Measurements from ENCODE around the gene JADE3.

Gene JADE3

DNA sequence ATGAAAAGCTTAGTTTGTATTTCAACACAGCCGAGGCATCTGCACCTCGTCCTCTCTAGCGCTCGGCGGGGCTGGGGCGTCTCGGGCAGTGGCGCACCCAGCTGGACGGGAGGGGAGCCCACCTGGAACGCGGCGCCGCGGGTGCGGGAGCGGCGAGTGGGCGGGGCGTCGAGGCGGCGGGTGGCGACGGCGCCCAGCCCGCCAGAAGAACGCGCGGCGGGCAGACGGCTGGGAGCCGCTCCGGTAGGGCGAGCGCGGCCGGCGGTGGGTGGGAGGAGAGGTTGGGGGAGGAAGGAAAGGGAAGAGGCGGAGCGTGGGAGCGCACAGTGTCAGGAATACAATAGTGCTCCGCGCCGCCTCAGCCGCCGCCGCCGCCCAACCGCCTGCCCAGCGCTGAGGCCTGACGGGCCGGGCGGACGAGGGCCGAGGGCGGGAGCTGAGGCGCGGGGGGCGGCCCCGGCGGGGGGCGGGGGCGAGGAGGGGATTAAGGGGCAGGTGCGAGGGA, at the start of gene JADE3:
JADE3 (plus strand) TSS at position 324 of the 505 bp plus-strand sequence. CDS start 72,474 bp downstream, outside the sequence.
- Histone ChIP-seq H2AFZ (ENCODE audit: low read length) (peak within 1 kb of the TSS; percentile 61; the same call in 1 of the 2 replicates), H3K4me1 (ENCODE audit: low read length) (no peaks in the 10 kb centered on the region), H3K27ac (ENCODE audit: low read length) (no peak within 1 kb of the TSS), H4K20me1 (ENCODE audit: insufficient read depth, low read length) (no peaks in the 10 kb centered on the region), H3K79me2 (ENCODE audit: low read length) (peaks cover 9% of the 10 kb centered on the region), H3K4me3 (ENCODE audit: low read length) (peak within 1 kb of the TSS; percentile 68), H3K9me3 (replicated peaks; ENCODE audit: insufficient read depth, low read length) (no peaks in the 10 kb centered on the region), H3K36me3 (replicated peaks; ENCODE audit: insufficient read depth, low read length) (no peaks in the 10 kb centered on the region), H3K4me2 (ENCODE audit: low read depth, low read length) (peak within 1 kb of the TSS; percentile 84; the same call in 1 of the 2 replicates), H3K9me2 (replicated peaks; ENCODE audit: insufficient read depth, low read length) (no peaks in the 10 kb centered on the region), H3K9ac (ENCODE audit: low read length) (peak within 1 kb of the TSS; percentile 39; the same call in 1 of the 2 replicates), H3K27me3 (replicated peaks; ENCODE audit: insufficient read depth, low read length) (no peaks in the 10 kb centered on the region), H3F3A (ENCODE audit: insufficient read depth, low read length) (0 out of 2 replicates have a peak, but pooled peaks cover 3% of the 10 kb centered on the region)
- DNase-seq, result peak; percentile 56
- TF ChIP-seq, protein P1, sequence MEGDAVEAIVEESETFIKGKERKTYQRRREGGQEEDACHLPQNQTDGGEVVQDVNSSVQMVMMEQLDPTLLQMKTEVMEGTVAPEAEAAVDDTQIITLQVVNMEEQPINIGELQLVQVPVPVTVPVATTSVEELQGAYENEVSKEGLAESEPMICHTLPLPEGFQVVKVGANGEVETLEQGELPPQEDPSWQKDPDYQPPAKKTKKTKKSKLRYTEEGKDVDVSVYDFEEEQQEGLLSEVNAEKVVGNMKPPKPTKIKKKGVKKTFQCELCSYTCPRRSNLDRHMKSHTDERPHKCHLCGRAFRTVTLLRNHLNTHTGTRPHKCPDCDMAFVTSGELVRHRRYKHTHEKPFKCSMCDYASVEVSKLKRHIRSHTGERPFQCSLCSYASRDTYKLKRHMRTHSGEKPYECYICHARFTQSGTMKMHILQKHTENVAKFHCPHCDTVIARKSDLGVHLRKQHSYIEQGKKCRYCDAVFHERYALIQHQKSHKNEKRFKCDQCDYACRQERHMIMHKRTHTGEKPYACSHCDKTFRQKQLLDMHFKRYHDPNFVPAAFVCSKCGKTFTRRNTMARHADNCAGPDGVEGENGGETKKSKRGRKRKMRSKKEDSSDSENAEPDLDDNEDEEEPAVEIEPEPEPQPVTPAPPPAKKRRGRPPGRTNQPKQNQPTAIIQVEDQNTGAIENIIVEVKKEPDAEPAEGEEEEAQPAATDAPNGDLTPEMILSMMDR (IDR thresholded peaks at IDR 0.05; ENCODE audit: low read length), result no peak
- TF ChIP-seq EZH2 (optimal IDR thresholded peaks at IDR 0.05; ENCODE audit: low read depth, low read length) (no peak), EZH2phosphoT487 (IDR thresholded peaks at IDR 0.05; ENCODE audit: low read length) (no peak)

DNA sequence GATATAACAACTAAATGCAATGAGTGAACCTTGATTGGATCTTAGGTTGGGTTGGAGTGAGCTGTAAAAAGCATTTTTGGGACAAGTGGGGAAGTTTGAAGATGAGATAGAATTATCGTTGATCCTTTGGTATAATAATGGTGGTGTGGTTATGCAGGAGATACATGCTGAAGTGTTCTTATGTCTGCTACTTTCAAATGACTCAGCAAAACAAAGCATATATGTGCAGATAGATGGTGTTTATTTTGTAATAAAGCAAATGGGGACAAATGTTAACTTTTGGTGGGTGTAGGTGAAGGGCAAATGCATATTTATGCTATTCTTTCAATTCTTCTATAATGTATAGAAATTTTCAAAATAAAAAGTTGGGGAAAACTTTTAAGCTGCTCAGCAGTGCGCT, 49.1 kb upstream of the JADE3 start:
- H3K36me3 ChIP-seq (replicated peaks; ENCODE audit: insufficient read depth, low read length), result no peaks in the 10 kb centered on the region
- no peak overlapping the region for H2AFZ ChIP-seq (ENCODE audit: low read length)
- no peak overlapping the region for H3K27ac ChIP-seq (ENCODE audit: low read length)
- TF ChIP-seq EZH2phosphoT487 (IDR thresholded peaks at IDR 0.05; ENCODE audit: low read length), result no peak
- TF ChIP-seq, protein P1 (IDR thresholded peaks at IDR 0.05; ENCODE audit: low read length), result no peak
- no peak for TF ChIP-seq EZH2 (optimal IDR thresholded peaks at IDR 0.05; ENCODE audit: low read depth, low read length)
- no peak overlapping the region for H3K4me3 ChIP-seq (ENCODE audit: low read length)
- no peak overlapping the region for H3K4me2 ChIP-seq (ENCODE audit: low read depth, low read length)
- no peaks in the 10 kb centered on the region for H3K9me2 ChIP-seq (replicated peaks; ENCODE audit: insufficient read depth, low read length)
- no peaks in the 10 kb centered on the region for H3K79me2 ChIP-seq (ENCODE audit: low read length)
- H3K9me3 ChIP-seq (replicated peaks; ENCODE audit: insufficient read depth, low read length), result no peaks in the 10 kb centered on the region
- DNase-seq, result no peak
- no peak overlapping the region for H3K9ac ChIP-seq (ENCODE audit: low read length)
- H3K27me3 ChIP-seq (replicated peaks; ENCODE audit: insufficient read depth, low read length), result no peaks in the 10 kb centered on the region
- H4K20me1 ChIP-seq (ENCODE audit: insufficient read depth, low read length), result no peaks in the 10 kb centered on the region
- no peaks in the 10 kb centered on the region for H3F3A ChIP-seq (ENCODE audit: insufficient read depth, low read length)
- H3K4me1 ChIP-seq (ENCODE audit: low read length), result no peaks in the 10 kb centered on the region

DNA sequence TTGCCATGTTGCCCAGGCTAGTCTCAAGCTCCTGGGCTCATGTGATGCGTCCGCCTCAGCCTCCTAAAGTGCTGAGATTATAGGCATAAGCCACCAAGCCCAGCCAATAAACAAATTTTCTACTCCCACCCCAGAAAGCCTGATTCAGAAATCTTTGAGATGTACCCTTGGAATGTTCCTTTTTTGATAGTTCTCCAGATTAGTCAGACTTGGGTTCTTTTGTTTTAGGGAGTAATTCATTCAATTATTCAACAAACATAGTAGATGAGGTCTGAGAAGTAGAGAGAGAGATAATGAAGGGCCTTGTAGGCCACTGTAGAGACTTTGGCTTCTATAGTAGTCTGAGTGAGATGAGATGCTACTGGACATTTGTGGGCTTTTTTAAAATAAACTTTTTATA, 47.6 kb upstream of the JADE3 start:
- H3K9me2 ChIP-seq (replicated peaks; ENCODE audit: insufficient read depth, low read length), result no peaks in the 10 kb centered on the region
- TF ChIP-seq, protein P1 (IDR thresholded peaks at IDR 0.05; ENCODE audit: low read length), result no peak
- TF ChIP-seq EZH2 (optimal IDR thresholded peaks at IDR 0.05; ENCODE audit: low read depth, low read length) (no peak), EZH2phosphoT487 (IDR thresholded peaks at IDR 0.05; ENCODE audit: low read length) (no peak)
- no peaks in the 10 kb centered on the region for H4K20me1 ChIP-seq (ENCODE audit: insufficient read depth, low read length)
- no peaks in the 10 kb centered on the region for H3K27me3 ChIP-seq (replicated peaks; ENCODE audit: insufficient read depth, low read length)
- H2AFZ ChIP-seq (ENCODE audit: low read length), result no peak overlapping the region
- no peaks in the 10 kb centered on the region for H3K4me1 ChIP-seq (ENCODE audit: low read length)
- no peaks in the 10 kb centered on the region for H3K79me2 ChIP-seq (ENCODE audit: low read length)
- H3F3A ChIP-seq (ENCODE audit: insufficient read depth, low read length), result no peaks in the 10 kb centered on the region
- H3K9me3 ChIP-seq (replicated peaks; ENCODE audit: insufficient read depth, low read length), result no peaks in the 10 kb centered on the region
- no peak overlapping the region for H3K4me2 ChIP-seq (ENCODE audit: low read depth, low read length)
- no peaks in the 10 kb centered on the region for H3K36me3 ChIP-seq (replicated peaks; ENCODE audit: insufficient read depth, low read length)
- no peak overlapping the region for H3K9ac ChIP-seq (ENCODE audit: low read length)
- no peak overlapping the region for H3K27ac ChIP-seq (ENCODE audit: low read length)
- no peak overlapping the region for H3K4me3 ChIP-seq (ENCODE audit: low read length)
- DNase-seq, result no peak

Data from MM.1S (cell line).